SK-N-SH (cell line): Measurements from ENCODE around the gene DUSP3.

ENCODE experiments used
- CHD2 ChIP-seq: fragments of 150-350 bp; IDR thresholded peaks from 2 replicates; pipeline ENCODE4 v1.6.1; 2018; ENCODE audit warnings: low read length; ENCODE audit not compliant: partially characterized antibody
- EP300 ChIP-seq, 2 experiments: IDR thresholded peaks; 2 replicates each; pipeline versions ENCODE4 v1.4.0 to v1.6.1; 2012; ENCODE audit warnings: borderline replicate concordance in 1 of 2, low read depth in 1 of 2, low read length in 1 of 2
- EZH2phosphoT487 ChIP-seq: fragments of 200-600 bp; sonication (generic); IDR thresholded peaks from 2 replicates; pipeline ENCODE4 v1.6.1; 2017; ENCODE audit warnings: low read depth, mixed run types, mild to moderate bottlenecking, antibody characterized with exemption, moderate library complexity, borderline replicate concordance
- JUND ChIP-seq: IDR thresholded peaks from 2 replicates; pipeline ENCODE4 v1.4.0; 2012
- MXI1 ChIP-seq: IDR thresholded peaks from 2 replicates; pipeline ENCODE4 v1.6.1; 2012; ENCODE audit warnings: mild to moderate bottlenecking, low read depth, low read length, improper control_type of control experiment
- POLR2AphosphoS5 ChIP-seq: IDR thresholded peaks from 2 replicates; pipeline ENCODE4 v1.6.1; 2012; ENCODE audit warnings: low read depth, low read length
- SIN3A ChIP-seq: IDR thresholded peaks from 2 replicates; pipeline ENCODE4 v1.6.1; 2012; ENCODE audit warnings: low read depth, mild to moderate bottlenecking, low read length, moderate library complexity, borderline replicate concordance
- TAF1 ChIP-seq: IDR thresholded peaks from 2 replicates; pipeline ENCODE4 v1.6.1; 2012; ENCODE audit warnings: low read depth, mild to moderate bottlenecking, low read length, moderate library complexity, borderline replicate concordance
- TEAD4 ChIP-seq: IDR thresholded peaks from 2 replicates; pipeline ENCODE4 v1.4.0; 2012; ENCODE audit warnings: mild to moderate bottlenecking, borderline replicate concordance; ENCODE audit not compliant: insufficient read depth
- TF ChIP-seq, protein P1 (sequence below): fragments of 200-600 bp; sonication (generic); IDR thresholded peaks from 2 replicates; pipeline ENCODE4 v1.6.1; 2017; ENCODE audit warnings: antibody characterized with exemption, mild to moderate bottlenecking, moderate library complexity
- TF ChIP-seq, protein P2 (sequence below): IDR thresholded peaks from 2 replicates; pipeline ENCODE4; 2012
- TF ChIP-seq, protein P3 (sequence below): IDR thresholded peaks from 2 replicates; pipeline ENCODE4 v1.4.0; 2012; ENCODE audit warnings: low read depth, borderline replicate concordance
- TF ChIP-seq, protein P4 (sequence below): fragments of 150-350 bp; IDR thresholded peaks from 2 replicates; pipeline ENCODE4 v1.6.1; 2017; ENCODE audit warnings: antibody characterized with exemption, low read length, low read depth, borderline replicate concordance
- TF ChIP-seq, protein P5 (sequence below): IDR thresholded peaks from 2 replicates; pipeline ENCODE4 v1.4.0; 2012; ENCODE audit warnings: low read depth

DNA sequence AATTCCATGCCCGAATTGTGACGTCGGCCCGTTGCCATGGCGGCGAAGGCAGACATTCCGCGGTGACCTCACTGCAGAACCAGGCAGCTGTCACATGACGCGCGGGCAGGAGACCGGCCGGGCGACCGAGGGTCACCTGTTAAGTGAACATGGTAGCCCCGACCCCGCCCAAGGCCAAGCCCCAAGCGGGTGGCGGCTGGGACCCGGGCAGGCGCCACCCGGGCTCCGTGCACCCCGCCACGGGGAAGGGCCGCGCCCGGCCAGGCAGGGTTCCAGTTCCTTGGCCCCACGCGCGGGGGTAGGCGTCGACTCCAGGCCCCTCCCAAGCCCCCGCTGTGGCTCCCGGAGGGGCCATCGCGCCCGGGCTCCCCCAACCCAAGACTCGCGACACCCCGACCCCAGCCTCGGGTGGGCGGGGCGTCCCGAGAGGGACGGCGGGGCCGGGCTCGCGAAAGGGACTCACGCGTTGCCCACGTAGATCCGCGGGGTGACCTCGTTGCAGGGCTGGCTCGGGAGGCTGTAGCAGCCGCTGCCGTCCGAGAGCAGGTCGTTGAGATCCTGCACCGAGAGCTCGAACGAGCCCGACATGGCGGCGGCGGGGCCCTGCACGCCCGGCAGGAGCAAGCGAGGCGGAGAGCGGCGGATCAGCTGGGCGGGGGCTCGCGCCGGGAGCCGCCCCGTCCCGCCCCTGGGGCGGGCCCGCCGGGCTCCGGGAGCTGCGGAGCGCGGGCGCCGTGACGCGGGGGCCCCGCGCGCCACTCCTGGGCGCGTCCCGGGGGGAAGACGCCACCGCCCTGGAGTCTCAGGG, at the start of gene DUSP3:
- TF ChIP-seq, protein P1, sequence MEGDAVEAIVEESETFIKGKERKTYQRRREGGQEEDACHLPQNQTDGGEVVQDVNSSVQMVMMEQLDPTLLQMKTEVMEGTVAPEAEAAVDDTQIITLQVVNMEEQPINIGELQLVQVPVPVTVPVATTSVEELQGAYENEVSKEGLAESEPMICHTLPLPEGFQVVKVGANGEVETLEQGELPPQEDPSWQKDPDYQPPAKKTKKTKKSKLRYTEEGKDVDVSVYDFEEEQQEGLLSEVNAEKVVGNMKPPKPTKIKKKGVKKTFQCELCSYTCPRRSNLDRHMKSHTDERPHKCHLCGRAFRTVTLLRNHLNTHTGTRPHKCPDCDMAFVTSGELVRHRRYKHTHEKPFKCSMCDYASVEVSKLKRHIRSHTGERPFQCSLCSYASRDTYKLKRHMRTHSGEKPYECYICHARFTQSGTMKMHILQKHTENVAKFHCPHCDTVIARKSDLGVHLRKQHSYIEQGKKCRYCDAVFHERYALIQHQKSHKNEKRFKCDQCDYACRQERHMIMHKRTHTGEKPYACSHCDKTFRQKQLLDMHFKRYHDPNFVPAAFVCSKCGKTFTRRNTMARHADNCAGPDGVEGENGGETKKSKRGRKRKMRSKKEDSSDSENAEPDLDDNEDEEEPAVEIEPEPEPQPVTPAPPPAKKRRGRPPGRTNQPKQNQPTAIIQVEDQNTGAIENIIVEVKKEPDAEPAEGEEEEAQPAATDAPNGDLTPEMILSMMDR = no peak
- TF ChIP-seq, protein P2, sequence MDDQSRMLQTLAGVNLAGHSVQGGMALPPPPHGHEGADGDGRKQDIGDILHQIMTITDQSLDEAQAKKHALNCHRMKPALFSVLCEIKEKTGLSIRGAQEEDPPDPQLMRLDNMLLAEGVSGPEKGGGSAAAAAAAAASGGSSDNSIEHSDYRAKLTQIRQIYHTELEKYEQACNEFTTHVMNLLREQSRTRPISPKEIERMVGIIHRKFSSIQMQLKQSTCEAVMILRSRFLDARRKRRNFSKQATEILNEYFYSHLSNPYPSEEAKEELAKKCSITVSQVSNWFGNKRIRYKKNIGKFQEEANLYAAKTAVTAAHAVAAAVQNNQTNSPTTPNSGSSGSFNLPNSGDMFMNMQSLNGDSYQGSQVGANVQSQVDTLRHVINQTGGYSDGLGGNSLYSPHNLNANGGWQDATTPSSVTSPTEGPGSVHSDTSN = peak; percentile 30; the same call in 1 of the 2 replicates
- TF ChIP-seq SIN3A (no peak), POLR2AphosphoS5 (peak; percentile 80), MXI1 (peak; percentile 83), TEAD4 (0 out of 2 replicates have a peak, but pooled peaks have one; percentile 45), EZH2phosphoT487 (no peak), TAF1 (peak; percentile 58; the same call in 1 of the 2 replicates), EP300 (IDR thresholded peaks at IDR 0.05; ENCODE audit: borderline replicate concordance in 1 of 2, low read depth in 1 of 2, low read length in 1 of 2) (no peak), CHD2 (peak; percentile 69), JUND (no peak; the same call in 1 of the 2 replicates)
- TF ChIP-seq, protein P3, sequence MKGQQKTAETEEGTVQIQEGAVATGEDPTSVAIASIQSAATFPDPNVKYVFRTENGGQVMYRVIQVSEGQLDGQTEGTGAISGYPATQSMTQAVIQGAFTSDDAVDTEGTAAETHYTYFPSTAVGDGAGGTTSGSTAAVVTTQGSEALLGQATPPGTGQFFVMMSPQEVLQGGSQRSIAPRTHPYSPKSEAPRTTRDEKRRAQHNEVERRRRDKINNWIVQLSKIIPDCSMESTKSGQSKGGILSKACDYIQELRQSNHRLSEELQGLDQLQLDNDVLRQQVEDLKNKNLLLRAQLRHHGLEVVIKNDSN = peak; percentile 93
- TF ChIP-seq, protein P4, sequence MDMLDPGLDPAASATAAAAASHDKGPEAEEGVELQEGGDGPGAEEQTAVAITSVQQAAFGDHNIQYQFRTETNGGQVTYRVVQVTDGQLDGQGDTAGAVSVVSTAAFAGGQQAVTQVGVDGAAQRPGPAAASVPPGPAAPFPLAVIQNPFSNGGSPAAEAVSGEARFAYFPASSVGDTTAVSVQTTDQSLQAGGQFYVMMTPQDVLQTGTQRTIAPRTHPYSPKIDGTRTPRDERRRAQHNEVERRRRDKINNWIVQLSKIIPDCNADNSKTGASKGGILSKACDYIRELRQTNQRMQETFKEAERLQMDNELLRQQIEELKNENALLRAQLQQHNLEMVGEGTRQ = peak; percentile 67
- TF ChIP-seq, protein P5, sequence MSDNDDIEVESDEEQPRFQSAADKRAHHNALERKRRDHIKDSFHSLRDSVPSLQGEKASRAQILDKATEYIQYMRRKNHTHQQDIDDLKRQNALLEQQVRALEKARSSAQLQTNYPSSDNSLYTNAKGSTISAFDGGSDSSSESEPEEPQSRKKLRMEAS = peak; percentile 45
